Raji (cell line): ENCODE results near the gene SGSH.

Experiments
- POLR2A ChIP-seq: IDR thresholded peaks from 2 replicates; pipeline ENCODE4 v1.6.1; 2011; ENCODE audit warnings: low read depth, low read length, control low read depth; ENCODE audit not compliant: insufficient read depth

Gene SGSH

DNA sequence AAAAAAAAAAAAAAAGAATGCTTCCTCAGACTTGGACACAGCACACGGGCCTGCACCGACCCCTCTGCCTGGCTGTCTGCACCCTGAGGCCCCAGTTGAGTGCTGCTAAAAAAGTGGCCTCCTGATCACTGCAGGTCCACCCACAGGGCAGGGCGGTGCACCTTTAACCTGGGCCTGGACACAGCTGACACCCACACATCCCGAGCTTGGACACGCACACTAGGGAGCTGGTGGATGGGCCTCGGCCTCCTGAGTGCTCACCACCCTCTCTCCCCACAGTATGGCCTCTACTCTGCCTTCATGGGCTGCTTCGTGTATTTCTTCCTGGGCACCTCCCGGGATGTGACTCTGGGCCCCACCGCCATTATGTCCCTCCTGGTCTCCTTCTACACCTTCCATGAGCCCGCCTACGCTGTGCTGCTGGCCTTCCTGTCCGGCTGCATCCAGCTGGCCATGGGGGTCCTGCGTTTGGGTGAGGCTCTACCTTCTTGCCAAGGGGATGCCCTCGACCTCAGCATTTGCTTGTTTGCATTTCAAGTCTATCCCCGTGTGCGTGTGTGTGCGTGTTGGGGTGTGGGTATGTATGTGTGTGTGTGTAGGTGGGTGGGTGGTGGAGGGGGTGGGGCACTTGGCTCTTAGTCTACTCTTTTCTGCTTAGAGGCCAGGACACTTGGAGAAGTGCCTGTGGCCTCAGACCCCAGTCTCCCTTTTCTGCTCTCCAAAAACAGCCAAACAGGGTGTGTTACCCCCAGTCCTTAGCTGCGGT lies 2.4 kb upstream of the SGSH start:
- no peak for TF ChIP-seq POLR2A

DNA sequence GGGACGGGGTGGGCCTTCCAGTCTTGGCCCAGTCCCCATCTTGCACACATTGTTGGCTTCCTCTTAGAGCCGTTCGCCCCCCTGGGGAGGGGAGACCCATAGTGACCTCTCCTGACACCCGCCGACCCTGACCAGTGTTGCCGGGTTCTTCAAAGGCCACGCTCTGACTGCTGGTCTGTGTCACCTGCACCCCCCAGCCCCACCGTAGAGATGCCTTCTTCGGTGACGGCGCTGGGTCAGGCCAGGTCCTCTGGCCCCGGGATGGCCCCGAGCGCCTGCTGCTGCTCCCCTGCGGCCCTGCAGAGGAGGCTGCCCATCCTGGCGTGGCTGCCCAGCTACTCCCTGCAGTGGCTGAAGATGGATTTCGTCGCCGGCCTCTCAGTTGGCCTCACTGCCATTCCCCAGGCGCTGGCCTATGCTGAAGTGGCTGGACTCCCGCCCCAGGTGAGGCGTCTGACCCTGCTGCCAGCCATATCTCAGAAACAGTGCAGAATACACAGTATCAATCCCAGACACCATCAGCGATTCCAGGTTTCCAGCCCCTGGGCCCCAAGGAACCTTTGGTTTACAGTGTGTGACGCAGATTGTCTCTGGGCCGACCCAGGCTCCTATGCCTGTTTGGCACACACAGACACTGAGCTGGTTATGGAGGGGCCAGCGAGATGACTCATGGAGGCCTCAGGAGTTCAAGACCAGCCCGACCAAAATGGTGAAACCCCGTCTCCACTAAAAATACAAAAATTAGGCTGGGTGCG lies 1.4 kb upstream of the SGSH start:
- no peak for TF ChIP-seq POLR2A

DNA sequence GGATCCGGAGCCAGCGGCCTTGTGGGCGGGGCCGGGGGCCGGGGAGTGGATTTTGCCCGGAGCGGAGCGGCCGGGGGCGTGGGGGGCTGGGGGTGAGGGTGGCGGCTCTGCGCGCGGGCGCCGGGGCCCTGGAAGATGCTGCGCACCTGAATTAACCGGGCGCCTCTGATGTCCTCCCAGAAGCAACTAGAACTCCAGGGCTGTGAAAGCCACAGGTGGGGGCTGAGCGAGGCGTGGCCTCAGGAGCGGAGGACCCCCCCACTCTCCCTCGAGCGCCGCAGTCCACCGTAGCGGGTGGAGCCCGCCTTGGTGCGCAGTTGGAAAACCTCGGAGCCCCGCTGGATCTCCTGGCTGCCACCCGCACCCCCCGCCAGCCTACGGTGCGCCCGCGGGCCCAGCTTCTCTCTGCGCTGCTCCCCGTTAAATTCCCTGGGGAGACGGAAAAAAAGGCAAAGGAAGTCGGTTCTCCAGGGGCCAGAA lies 643 bp upstream of the SGSH start:
- TF ChIP-seq POLR2A, result no peak

DNA sequence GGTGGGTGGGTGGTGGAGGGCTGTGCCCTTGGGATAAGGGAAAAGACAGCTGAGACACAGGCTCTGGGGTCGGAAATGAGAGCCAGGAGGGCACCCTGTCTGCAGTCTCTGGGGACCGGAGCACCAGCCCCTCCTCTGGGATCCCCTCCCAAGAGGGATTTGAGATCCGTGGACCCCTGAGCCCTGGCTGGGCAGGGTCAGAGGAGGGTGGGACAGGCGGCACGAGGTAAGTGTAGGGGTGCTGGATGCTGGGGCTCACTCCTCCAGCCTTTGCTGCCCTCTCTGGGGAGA lies 425 bp downstream of the SGSH start:
- no peak for TF ChIP-seq POLR2A

DNA sequence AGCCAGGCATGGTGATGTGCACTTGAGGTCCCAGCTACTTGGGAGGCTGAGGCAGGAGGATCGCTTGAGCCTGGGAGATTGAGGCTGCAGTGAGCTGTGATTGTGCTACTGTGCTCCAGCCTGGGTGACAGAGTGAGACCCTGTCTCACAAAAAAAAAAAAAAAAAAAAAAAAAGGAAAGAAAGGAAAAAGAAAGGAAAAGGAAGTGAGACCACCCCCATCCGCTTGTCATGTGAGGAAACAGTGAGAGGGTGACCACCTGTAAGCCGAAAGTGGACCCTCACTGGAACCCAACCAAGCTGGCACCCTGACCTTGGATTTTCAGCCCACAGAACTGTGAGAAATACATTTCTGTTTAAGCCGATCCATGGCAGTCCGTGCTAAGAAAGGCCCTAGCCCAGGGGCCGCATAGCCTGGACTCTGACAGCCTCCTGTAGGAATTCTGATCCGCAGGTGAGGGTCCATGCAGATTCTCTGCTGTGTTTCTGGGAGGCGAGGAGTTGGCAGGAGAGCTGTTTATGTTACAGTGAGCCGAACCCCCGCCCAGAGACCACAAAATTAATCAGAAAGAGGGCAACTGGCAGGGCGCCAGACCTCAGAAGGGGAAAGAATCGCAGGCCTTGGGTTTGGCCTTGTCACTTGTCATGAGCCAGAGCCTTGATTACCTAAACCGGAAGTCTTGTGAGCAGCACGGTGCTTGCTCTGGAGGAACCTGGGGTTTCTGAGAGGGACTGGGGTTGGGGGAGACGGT lies 945 bp downstream of the SGSH start:
- no peak for TF ChIP-seq POLR2A

DNA sequence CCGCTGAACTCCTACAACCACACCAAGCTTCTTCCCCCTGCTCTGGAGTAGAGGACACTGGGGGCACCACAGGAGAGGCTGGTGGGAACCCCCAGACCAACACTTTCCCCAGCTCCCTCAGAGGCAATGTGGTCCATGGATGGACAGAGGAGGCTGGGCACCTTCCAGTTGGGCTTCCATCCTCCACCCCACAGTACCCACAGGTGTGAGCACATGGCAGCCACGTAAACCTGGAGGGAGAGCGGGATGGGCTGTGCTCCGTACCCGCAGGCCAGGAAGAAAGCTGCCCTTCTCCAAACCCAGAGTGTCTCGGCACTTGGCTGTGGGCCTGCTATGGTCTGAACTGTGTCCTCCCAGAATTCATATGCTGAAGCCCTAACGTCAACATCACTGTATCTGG lies 1.7 kb downstream of the SGSH start:
- TF ChIP-seq POLR2A, result no peak

DNA sequence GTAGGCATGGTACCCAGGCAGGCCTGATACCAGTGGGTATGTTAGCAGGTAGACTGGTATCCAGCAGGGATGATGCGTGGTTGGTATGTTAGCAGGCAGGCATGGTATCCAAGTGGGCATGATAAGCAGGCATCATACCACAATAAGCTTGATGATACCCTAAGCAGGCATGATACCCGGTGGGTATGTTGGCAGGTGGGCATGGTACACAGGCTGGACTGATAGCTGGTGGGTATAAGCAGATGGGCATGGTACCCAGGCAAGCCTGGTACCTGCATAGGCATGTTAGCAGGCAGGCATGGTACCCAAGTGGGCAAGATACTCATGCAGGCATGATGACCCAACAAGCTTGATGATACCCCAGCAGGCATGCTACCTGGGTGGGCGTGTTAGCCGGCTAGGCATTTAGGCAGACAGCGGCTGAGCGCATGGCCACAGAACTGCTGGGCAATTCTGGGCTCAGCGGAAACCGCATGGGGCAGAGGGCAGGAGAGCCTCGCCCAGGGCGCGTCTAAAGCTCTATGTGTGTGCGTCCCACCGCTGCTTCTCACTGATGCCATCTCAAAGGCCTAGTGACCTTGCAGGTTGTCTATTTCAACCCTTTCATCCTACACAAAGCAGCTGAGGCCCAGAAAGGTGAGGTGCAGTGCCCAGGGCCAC lies 2.3 kb downstream of the SGSH start:
- TF ChIP-seq POLR2A, result no peak

DNA sequence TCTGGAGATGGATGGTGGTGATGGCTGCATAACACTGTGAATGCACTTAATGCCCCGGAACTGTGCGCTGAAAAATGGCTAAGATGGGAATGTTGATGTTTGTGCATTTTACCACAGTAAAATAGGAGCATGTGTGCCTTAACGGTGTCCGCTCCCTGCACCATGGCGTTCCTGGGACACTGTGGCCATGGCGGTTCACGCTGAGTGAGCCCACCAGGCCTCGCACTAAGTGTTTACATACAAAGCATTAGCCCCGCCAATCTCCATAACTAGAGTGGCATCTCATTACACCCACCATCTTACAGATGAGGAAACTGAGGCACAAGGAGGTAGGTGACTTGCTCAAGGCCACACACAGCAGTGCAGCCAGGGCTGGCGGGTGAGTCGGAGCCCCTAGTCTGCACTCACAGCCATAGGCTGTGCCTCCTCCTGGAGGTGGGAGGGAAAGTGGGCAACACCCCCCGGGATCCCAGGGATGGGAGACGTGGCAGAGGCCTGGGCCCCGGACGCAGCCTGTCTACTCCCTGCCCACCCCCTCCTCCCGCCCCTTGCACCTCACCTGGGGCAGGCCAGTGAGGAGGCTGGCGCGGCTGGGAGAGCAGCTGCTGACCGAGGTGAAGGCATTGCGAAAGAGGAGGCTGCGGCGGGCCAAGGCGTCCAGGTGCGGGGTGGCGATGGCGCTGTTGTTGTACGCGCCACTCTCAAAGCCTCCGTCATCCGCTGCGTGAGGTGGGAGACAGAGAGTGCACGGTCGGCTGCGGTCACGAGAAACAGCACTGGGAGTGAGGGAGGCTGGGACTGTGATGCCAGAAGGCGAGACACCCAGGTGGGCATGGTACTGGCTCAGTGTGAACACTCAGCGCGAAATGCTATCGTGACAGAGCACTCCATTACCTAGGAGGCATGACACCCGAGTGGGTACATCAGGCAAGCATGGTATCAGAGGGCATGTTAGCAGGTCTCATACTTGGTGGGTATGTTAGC lies 3.4 kb downstream of the SGSH start:
- TF ChIP-seq POLR2A, result no peak

DNA sequence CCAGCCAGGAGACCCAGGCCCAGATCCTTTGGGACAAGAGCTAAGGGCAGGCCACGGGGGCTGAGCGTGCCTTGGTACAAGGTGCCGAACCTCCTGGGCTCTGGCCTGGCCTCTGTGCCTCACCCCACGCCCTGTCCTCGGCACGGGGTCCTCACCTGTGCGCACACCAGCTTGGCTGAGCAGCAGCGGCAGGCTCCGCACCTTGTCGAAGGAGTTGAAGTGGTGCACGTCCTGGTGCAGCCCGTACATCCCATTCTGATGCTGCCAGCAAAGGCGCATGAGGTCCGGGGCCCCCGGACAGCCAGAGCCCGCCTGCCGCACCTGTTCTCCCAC lies 5.3 kb downstream of the SGSH start:
- TF ChIP-seq POLR2A, result no peak

DNA sequence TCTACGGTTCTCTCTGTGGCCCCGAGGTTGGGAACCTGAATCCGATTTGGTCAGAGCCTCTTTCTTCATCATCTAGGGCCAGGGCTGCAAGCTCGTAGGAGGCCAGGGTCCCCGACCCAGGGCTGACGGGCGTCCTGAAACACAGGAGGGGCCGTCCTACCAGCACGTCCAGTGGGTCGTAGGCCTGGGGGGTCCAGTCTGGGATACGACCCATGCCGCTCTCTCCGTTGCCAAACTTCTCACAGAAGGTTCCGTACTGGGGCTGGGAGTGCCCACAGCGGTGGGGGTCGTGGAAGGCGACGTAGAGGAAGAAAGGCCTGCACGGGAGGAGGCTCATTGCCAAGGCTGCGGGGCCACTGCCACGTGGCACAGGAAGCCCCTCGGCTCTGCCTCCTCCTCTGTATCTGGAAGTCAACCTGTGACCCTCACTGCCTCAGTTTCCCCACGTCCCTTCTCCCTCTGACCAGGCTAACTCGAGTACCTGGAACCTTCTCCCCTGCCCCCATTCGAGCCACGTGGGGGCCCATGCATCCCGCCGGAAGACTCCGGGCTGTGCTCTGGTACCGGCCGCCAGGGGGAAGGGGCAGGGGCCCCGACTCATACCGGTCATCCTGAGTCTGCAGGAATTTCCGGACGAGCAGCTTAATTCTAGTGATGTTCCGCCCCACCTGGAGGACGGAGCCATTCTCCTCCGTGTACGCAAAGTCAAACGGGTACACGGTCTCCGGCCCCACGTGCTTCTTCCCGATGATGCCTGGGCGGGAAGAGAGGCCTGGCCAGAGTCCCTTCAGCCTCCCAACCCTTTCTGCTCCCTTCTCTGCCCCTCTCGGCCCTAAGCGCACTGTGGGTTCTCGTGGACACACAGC lies 5.9 kb downstream of the SGSH start:
- TF ChIP-seq POLR2A, result no peak

DNA sequence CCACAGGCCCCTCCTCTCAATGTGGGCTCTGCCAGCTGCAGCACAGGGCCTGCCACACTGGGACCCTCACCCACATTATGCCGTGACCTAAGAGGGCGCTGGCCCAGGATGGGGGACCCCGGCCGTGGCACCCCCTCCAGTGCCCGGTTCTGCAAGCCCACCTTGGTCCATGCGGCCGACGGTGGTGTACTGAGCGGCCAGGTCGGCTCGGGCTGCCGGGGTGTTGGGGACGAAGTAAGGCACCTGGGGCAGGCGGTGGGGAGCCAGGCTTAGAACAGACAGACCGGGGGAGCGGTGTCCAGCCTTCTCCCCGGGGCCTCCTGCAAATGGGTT lies 6.5 kb downstream of the SGSH start:
- TF ChIP-seq POLR2A, result no peak

DNA sequence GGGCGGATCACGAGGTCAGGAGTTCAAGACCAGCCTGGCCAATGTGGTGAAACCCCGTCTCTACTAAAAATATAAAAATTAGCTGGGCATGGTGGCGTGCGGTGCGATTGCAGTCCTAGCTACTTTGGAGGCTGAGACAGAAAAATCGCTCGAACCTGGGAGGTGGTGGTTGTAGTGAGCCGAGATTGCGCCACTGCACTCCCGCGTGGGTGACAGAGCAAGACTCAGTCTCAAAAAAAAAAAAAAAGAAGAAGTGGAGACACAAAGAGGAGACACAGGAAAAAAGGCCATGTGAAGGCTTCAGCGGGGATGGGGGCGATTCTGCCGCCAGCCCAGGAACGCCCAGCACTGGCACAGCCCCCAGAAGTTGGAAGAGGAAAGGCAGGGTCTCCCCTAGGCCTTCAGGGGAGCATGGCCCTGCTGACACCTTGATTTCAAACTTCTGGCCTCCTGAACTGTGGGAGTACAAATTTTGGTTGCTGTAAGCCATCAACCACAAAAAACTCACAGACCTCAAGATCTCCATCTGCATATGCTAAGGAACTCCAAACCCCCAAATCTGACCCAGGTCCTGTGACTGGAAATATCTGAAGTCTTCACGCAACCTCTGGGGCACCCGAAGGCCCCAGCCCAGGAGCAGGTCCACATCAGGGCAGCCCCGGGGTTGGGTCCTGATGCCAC lies 7.0 kb downstream of the SGSH start:
- TF ChIP-seq POLR2A, result no peak

DNA sequence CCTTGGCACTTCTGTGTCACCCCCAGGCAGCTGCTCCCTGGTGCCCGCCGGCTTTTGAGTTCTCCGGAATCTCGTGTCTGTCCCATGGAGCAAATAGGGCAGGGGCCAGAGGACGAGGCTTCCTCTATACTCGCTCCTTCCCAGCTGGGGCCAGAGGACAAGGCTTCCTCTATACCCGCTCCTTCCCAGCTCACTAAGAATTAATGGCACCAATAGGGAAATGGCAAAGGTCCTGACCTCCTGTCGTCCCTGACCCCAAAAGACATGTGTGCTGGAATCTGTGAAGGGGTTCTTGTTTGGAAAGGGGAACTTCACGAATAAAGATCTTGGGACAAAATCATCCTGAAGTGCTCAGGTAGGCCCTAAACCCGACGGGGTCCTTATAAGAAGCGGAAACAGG lies 7.6 kb downstream of the SGSH start:
- TF ChIP-seq POLR2A, result no peak
